Astrocyte (in vitro differentiated cells and primary cell): ENCODE results near the gene BRSK1. TPM values are rescaled to one million over a fixed set of nuclear protein-coding genes. Genes with fewer than 3 reads are reported as not detected.
A peak's percentile ranks its signal among the peaks of the same experiment; 100 is the strongest.

Experiments
- DNase-seq: peaks from one replicate; pipeline ENCODE4 v3.0.0-alpha.2; 2010; ENCODE audit warnings: low read depth
- FAIRE-seq: peaks from 2 replicates; lab custom pipeline; 2011; peaks lifted over from hg19 to GRCh38; lab: Jason Lieb, UNC
- H2AFZ ChIP-seq: 2 replicates; pipeline ENCODE4 v1.6.0; 2012; ENCODE audit warnings: low read depth, low read length, inconsistent platforms
- H3K27ac ChIP-seq: 2 replicates; pipeline ENCODE4 v1.5.1; 2011; ENCODE audit warnings: low read depth, low read length, inconsistent platforms
- H3K27me3 ChIP-seq: 2 replicates; pipeline ENCODE4 v1.6.0; 2011; ENCODE audit warnings: low read length, inconsistent platforms; ENCODE audit not compliant: insufficient read depth
- H3K36me3 ChIP-seq: 2 replicates; pipeline ENCODE4 v1.5.1; 2011; ENCODE audit warnings: low read length, inconsistent platforms; ENCODE audit not compliant: insufficient read depth
- H3K4me1 ChIP-seq: 2 replicates; pipeline ENCODE4 v1.5.1; 2011; ENCODE audit warnings: low read length, inconsistent platforms; ENCODE audit not compliant: insufficient read depth
- H3K4me2 ChIP-seq: 2 replicates; pipeline ENCODE4 v1.6.0; 2012; ENCODE audit warnings: low read length, inconsistent platforms
- H3K4me3 ChIP-seq: 2 replicates; pipeline ENCODE4 v1.5.1; 2011; ENCODE audit warnings: low read depth, mild to moderate bottlenecking, low read length, inconsistent platforms; ENCODE audit not compliant: insufficient read depth
- H3K79me2 ChIP-seq: 2 replicates; pipeline ENCODE4 v1.6.0; 2012; ENCODE audit warnings: mild to moderate bottlenecking, low read length, inconsistent platforms; ENCODE audit not compliant: insufficient read depth
- H3K9ac ChIP-seq: 2 replicates; pipeline ENCODE4 v1.6.0; 2012; ENCODE audit warnings: mild to moderate bottlenecking, low read length, inconsistent platforms
- H3K9me3 ChIP-seq: 2 replicates; pipeline ENCODE4 v1.5.1; 2012; ENCODE audit warnings: low read depth, mild to moderate bottlenecking, low read length, inconsistent platforms; ENCODE audit not compliant: insufficient read depth
- H4K20me1 ChIP-seq: 2 replicates; pipeline ENCODE4 v1.6.0; 2012; ENCODE audit warnings: low read length, inconsistent platforms; ENCODE audit not compliant: insufficient read depth
- H3K27ac Mint-ChIP-seq: one replicate; pipeline ENCODE4 v1.8.0; 2021; ENCODE audit warnings: mild to moderate bottlenecking, mixed read lengths; ENCODE audit not compliant: unreplicated experiment
- H3K27me3 Mint-ChIP-seq: one replicate; pipeline ENCODE4 v1.8.0; 2021; ENCODE audit warnings: low read depth, mixed read lengths; ENCODE audit not compliant: unreplicated experiment
- H3K36me3 Mint-ChIP-seq: one replicate; pipeline ENCODE4 v1.8.0; 2021; ENCODE audit warnings: low read depth, mixed read lengths; ENCODE audit not compliant: unreplicated experiment
- H3K4me1 Mint-ChIP-seq: one replicate; pipeline ENCODE4 v1.8.0; 2021; ENCODE audit warnings: low read depth, mixed read lengths; ENCODE audit not compliant: unreplicated experiment
- H3K4me3 Mint-ChIP-seq: one replicate; pipeline ENCODE4 v1.8.0; 2021; ENCODE audit warnings: mild to moderate bottlenecking, moderate library complexity, mixed read lengths; ENCODE audit not compliant: unreplicated experiment
- H3K9me3 Mint-ChIP-seq: one replicate; pipeline ENCODE4 v1.8.0; 2021; ENCODE audit warnings: mild to moderate bottlenecking, mixed read lengths; ENCODE audit not compliant: unreplicated experiment
- CTCF ChIP-seq: IDR thresholded peaks from 2 replicates; pipeline ENCODE4 v1.5.1; 2011; ENCODE audit warnings: low read depth, mild to moderate bottlenecking, inconsistent platforms, low read length, moderate library complexity; ENCODE audit not compliant: insufficient read depth
- EZH2 ChIP-seq: IDR thresholded peaks from 2 replicates; pipeline ENCODE4 v1.6.1; 2012; ENCODE audit warnings: mild to moderate bottlenecking, low read length, inconsistent platforms; ENCODE audit not compliant: insufficient read depth
- total RNA-seq: library from RNA; stranded (reverse); gene quantifications from 2 replicates; pipeline ENCODE4 v1.2.1, GENCODE V29; 2021

The BRSK1 gene
- total RNA-seq, 1 donor from 2014 or later, result 18.8 TPM

GRCh38 chr19:55259540-55260210, 24.1 kb upstream of the BRSK1 start:
- Mint-ChIP-seq H3K4me1 (peaks cover 23% of the 10 kb centered on the region), H3K9me3 (no peaks in the 10 kb centered on the region)

DNA sequence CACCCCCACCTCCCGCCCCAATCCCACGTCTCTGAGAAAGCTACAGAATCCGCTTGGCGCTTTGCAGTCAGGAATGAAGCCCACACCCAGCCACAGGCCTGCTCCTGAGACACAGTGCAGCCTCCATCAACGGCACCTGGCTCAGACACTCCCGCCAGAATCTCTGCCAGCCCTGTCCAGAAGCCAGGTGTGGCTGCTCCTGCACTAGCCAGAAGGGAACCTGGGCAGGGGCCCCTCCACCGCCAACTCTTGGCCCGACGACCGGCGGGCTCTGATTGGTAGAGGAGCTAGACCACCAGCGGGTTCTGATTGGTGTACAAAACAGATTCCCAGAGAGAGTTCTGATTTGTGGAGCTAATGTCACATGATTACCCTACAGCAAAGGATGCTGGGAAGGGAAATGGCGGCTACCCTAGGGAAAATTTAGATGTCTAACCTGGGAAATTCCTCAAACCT, 22.1 kb upstream of the BRSK1 start:
- H3K4me3 Mint-ChIP-seq, result no peak overlapping the region
- peaks cover 4% of the 10 kb centered on the region for H3K9me3 ChIP-seq
- no peak for TF ChIP-seq EZH2
- no peak for TF ChIP-seq CTCF

More at GRCh38 chr19:55259540-55260210, 24.1 kb upstream of the BRSK1 start:
- peak overlapping the region; percentile 100 for H3K4me2 ChIP-seq
- H3K9ac ChIP-seq, result peak overlapping the region; percentile 91
- H3K36me3 ChIP-seq, result no peaks in the 10 kb centered on the region
- peaks cover 41% of the 10 kb centered on the region for H3K79me2 ChIP-seq
- H3K27ac ChIP-seq, result peak overlapping the region; percentile 91
- H3K4me3 ChIP-seq, result peak overlapping the region; percentile 54
- Mint-ChIP-seq H3K27me3 (no peaks in the 10 kb centered on the region), H3K27ac (peak overlapping the region; percentile 96), H3K4me3 (peak overlapping the region; percentile 90), H3K36me3 (peaks cover 5% of the 10 kb centered on the region)
- peaks cover 35% of the 10 kb centered on the region for H4K20me1 ChIP-seq
- H2AFZ ChIP-seq, result peak overlapping the region; percentile 96
- H3K4me1 ChIP-seq, result peaks cover 31% of the 10 kb centered on the region
- no peak for TF ChIP-seq CTCF
- no peak for TF ChIP-seq EZH2
- no peaks in the 10 kb centered on the region for H3K27me3 ChIP-seq
- no peaks in the 10 kb centered on the region for H3K9me3 ChIP-seq
- DNase-seq, result no peak
- FAIRE-seq, result no peak

GRCh38 chr19:55262359-55262758, 21.4 kb upstream of the BRSK1 start:
- Mint-ChIP-seq H3K4me3 (no peak overlapping the region), H3K4me1 (peaks cover 5% of the 10 kb centered on the region), H3K27me3 (no peaks in the 10 kb centered on the region), H3K36me3 (peaks cover 9% of the 10 kb centered on the region), H3K9me3 (peaks cover 2% of the 10 kb centered on the region), H3K27ac (no peak overlapping the region)
- no peak for DNase-seq
- peaks cover 10% of the 10 kb centered on the region for H3K4me1 ChIP-seq
- H3K9ac ChIP-seq, result no peak overlapping the region
- H3K9me3 ChIP-seq, result peaks cover 4% of the 10 kb centered on the region
- H3K27me3 ChIP-seq, result no peaks in the 10 kb centered on the region
- peaks cover 19% of the 10 kb centered on the region for H3K79me2 ChIP-seq
- TF ChIP-seq EZH2, result no peak
- TF ChIP-seq CTCF, result no peak
- H3K4me2 ChIP-seq, result no peak overlapping the region
- H2AFZ ChIP-seq, result no peak overlapping the region
- H3K36me3 ChIP-seq, result no peaks in the 10 kb centered on the region
- no peak for FAIRE-seq
- H3K4me3 ChIP-seq, result no peak overlapping the region
- H4K20me1 ChIP-seq, result peaks cover 14% of the 10 kb centered on the region
- no peak overlapping the region for H3K27ac ChIP-seq

More for the DNA sequence above, 22.1 kb upstream of the BRSK1 start:
- peaks cover 25% of the 10 kb centered on the region for H3K79me2 ChIP-seq
- no peak for FAIRE-seq
- no peak overlapping the region for H3K4me3 ChIP-seq
- Mint-ChIP-seq H3K27ac (no peak overlapping the region), H3K9me3 (peaks cover 2% of the 10 kb centered on the region), H3K36me3 (peaks cover 9% of the 10 kb centered on the region), H3K27me3 (no peaks in the 10 kb centered on the region), H3K4me1 (peaks cover 12% of the 10 kb centered on the region)
- no peak overlapping the region for H3K4me2 ChIP-seq
- H3K9ac ChIP-seq, result no peak overlapping the region
- no peaks in the 10 kb centered on the region for H3K27me3 ChIP-seq
- H3K36me3 ChIP-seq, result no peaks in the 10 kb centered on the region
- no peak for DNase-seq
- H2AFZ ChIP-seq, result no peak overlapping the region
- H4K20me1 ChIP-seq, result peaks cover 21% of the 10 kb centered on the region
- peaks cover 17% of the 10 kb centered on the region for H3K4me1 ChIP-seq
- no peak overlapping the region for H3K27ac ChIP-seq
